ENCODE data around the gene PI16. TPM values are rescaled to one million over a fixed set of nuclear protein-coding genes. Genes with fewer than 3 reads are reported as not detected.

PI16 gene
- polyA plus RNA-seq, 1 donor (not counting 4 experiments of a cell fraction or from before 2014, with no cell fraction given) = not detected

- Histone ChIP-seq H3K9ac (ENCODE audit: control insufficient read depth, extremely low read depth, insufficient read depth, low read length) (no peak overlapping the region), H3K9me3 (ENCODE audit: control insufficient read depth, low read depth, low read length) (no peaks in the 10 kb centered on the region), H3K27ac (ENCODE audit: control insufficient read depth, insufficient read depth, low read length) (no peak overlapping the region), H3K9me1 (ENCODE audit: control insufficient read depth, extremely low read depth, insufficient read depth, low read length) (no peaks in the 10 kb centered on the region), H3K79me2 (ENCODE audit: control insufficient read depth, insufficient read depth, low read length) (no peaks in the 10 kb centered on the region), H3K4me2 (ENCODE audit: control insufficient read depth, extremely low read depth, insufficient read depth, low read depth, low read length) (no peak overlapping the region), H4K20me1 (ENCODE audit: control insufficient read depth, extremely low read depth, insufficient read depth, low read length) (no peaks in the 10 kb centered on the region), H2AFZ (ENCODE audit: control insufficient read depth, low read length) (no peak overlapping the region), H3K36me3 (ENCODE audit: control insufficient read depth in 2 of 2, extremely low read depth in 1 of 2, insufficient read depth in 2 of 2, low read length in 2 of 2) (no peaks in the 10 kb centered on the region), H3K27me3 (ENCODE audit: control insufficient read depth, extremely low read depth, insufficient read depth, low read length) (peaks cover 13% of the 10 kb centered on the region), H3K4me3 (ENCODE audit: control insufficient read depth in 2 of 3, extremely low read depth in 1 of 3, insufficient read depth in 2 of 3, low read depth in 1 of 3, low read length in 3 of 3) (no peak overlapping the region), H3K4me1 (ENCODE audit: control insufficient read depth, extremely low read depth, insufficient read depth, low read length) (peaks cover 6% of the 10 kb centered on the region)
- FAIRE-seq (no peak), DNase-seq (ENCODE audit: low read depth, low spot score) (no peak)
- TF ChIP-seq EZH2 (IDR thresholded peaks at IDR 0.05; ENCODE audit: low read length) = no peak
- no peak for TF ChIP-seq CTCF (optimal IDR thresholded peaks at IDR 0.05 in 1 of 3, IDR thresholded peaks at IDR 0.05 in 1 of 3, conservative IDR thresholded peaks at IDR 0.05 in 1 of 3; ENCODE audit: extremely low read depth in 1 of 3, insufficient read depth in 2 of 3, low read length in 3 of 3)
- dilution Hi-C loops (cut with MboI; ENCODE audit: extremely low pct_ligation_motif_present, low sequenced_read_pairs) = no loop called here
Measured at GRCh38 chr6:37010402-37010892, 55.9 kb downstream of the PI16 start.

GRCh38 chr6:37011656-37012378, 57.3 kb downstream of the PI16 start:
- H3K27me3 ChIP-seq (ENCODE audit: control insufficient read depth, extremely low read depth, insufficient read depth, low read length) = peaks cover 18% of the 10 kb centered on the region
- no peak overlapping the region for H3K4me2 ChIP-seq (ENCODE audit: control insufficient read depth, extremely low read depth, insufficient read depth, low read depth, low read length)
- no peak overlapping the region for H2AFZ ChIP-seq (ENCODE audit: control insufficient read depth, low read length)
- dilution Hi-C loops (cut with MboI; ENCODE audit: extremely low pct_ligation_motif_present, low sequenced_read_pairs) = no loop called here
- H3K79me2 ChIP-seq (ENCODE audit: control insufficient read depth, insufficient read depth, low read length) = no peaks in the 10 kb centered on the region
- H3K27ac ChIP-seq (ENCODE audit: control insufficient read depth, insufficient read depth, low read length) = no peak overlapping the region
- no peaks in the 10 kb centered on the region for H3K36me3 ChIP-seq (ENCODE audit: control insufficient read depth in 2 of 2, extremely low read depth in 1 of 2, insufficient read depth in 2 of 2, low read length in 2 of 2)
- no peak overlapping the region for H3K9ac ChIP-seq (ENCODE audit: control insufficient read depth, extremely low read depth, insufficient read depth, low read length)
- H3K9me3 ChIP-seq (ENCODE audit: control insufficient read depth, low read depth, low read length) = no peaks in the 10 kb centered on the region
- no peaks in the 10 kb centered on the region for H3K9me1 ChIP-seq (ENCODE audit: control insufficient read depth, extremely low read depth, insufficient read depth, low read length)
- H3K4me3 ChIP-seq (ENCODE audit: control insufficient read depth in 2 of 3, extremely low read depth in 1 of 3, insufficient read depth in 2 of 3, low read depth in 1 of 3, low read length in 3 of 3) = no peak overlapping the region
- H4K20me1 ChIP-seq (ENCODE audit: control insufficient read depth, extremely low read depth, insufficient read depth, low read length) = no peaks in the 10 kb centered on the region
- no peaks in the 10 kb centered on the region for H3K4me1 ChIP-seq (ENCODE audit: control insufficient read depth, extremely low read depth, insufficient read depth, low read length)
- DNase-seq (ENCODE audit: low read depth, low spot score) = no peak
- no peak for FAIRE-seq
- TF ChIP-seq CTCF (optimal IDR thresholded peaks at IDR 0.05 in 1 of 3, IDR thresholded peaks at IDR 0.05 in 1 of 3, conservative IDR thresholded peaks at IDR 0.05 in 1 of 3; ENCODE audit: extremely low read depth in 1 of 3, insufficient read depth in 2 of 3, low read length in 3 of 3) (no peak), EZH2 (IDR thresholded peaks at IDR 0.05; ENCODE audit: low read length) (no peak)

Data from keratinocyte (primary cell).